AG04449 (cell line): Measurements from ENCODE around the gene GABBR2.

ENCODE experiments used
- CTCF ChIA-PET: fragments of 350-600 bp; formaldehyde crosslinking; extraction: SDS; loops from one replicate; lab custom pipeline; 2021; ENCODE audit warnings: antibody characterized with exemption; lab: Yijun Ruan, JAX
- POLR2A ChIA-PET: fragments of 400-600, 350-600 bp; formaldehyde crosslinking; extraction: SDS; loops from one replicate; lab custom pipeline; 2020; ENCODE audit warnings: antibody characterized with exemption, inconsistent platforms; lab: Yijun Ruan, JAX
- DNase-seq: peaks from one replicate; pipeline ENCODE4 v3.0.0-alpha.2; 2010; ENCODE audit warnings: low read depth, low spot score
- H3K4me3 ChIP-seq: 2 replicates; pipeline ENCODE4 v1.5.1; 2011; ENCODE audit warnings: low read depth, mild to moderate bottlenecking, control low read depth, low read length
- CTCF ChIP-seq: IDR thresholded peaks from one replicate; pipeline ENCODE4 v1.5.1; 2011; ENCODE audit warnings: mild to moderate bottlenecking, moderate library complexity, low read length, control low read depth, inconsistent platforms; ENCODE audit not compliant: insufficient read depth; ENCODE audit errors: missing control alignments

Gene GABBR2

GRCh38 chr9:98625728-98626127, 83.0 kb downstream of the GABBR2 start:
- no peak for DNase-seq
- no peak for TF ChIP-seq CTCF
- ChIA-PET CTCF (no interaction called here), POLR2A (no interaction called here)
- H3K4me3 ChIP-seq = no peak overlapping the region

GRCh38 chr9:98619788-98620187, 88.9 kb downstream of the GABBR2 start:
- CTCF ChIA-PET = no interaction called here
- H3K4me3 ChIP-seq = no peak overlapping the region
- POLR2A ChIA-PET = no interaction called here
- no peak for TF ChIP-seq CTCF
- DNase-seq = no peak

- H3K4me3 ChIP-seq = no peak overlapping the region
- no peak for DNase-seq
- ChIA-PET CTCF (interaction anchor here (1.5 kb wide), 1 partner anchor 12 kb away, joined by 5 read pairs; no protein-coding TSS in a partner anchor), POLR2A (no interaction called here)
- TF ChIP-seq CTCF = no peak
Measured at GRCh38 chr9:98615633-98616032, 93.1 kb downstream of the GABBR2 start.

- ChIA-PET CTCF (interaction anchor here (1.5 kb wide), 1 partner anchor 13 kb away, joined by 5 read pairs; no protein-coding TSS in a partner anchor), POLR2A (no interaction called here)
- DNase-seq = no peak
- H3K4me3 ChIP-seq = no peak overlapping the region
- TF ChIP-seq CTCF = no peak
Measured at GRCh38 chr9:98614941-98615340, 93.8 kb downstream of the GABBR2 start.

- no peak for TF ChIP-seq CTCF
- DNase-seq = no peak
- ChIA-PET CTCF (no interaction called here), POLR2A (no interaction called here)
- no peak overlapping the region for H3K4me3 ChIP-seq
Measured at GRCh38 chr9:98612061-98612752, 96.5 kb downstream of the GABBR2 start.

- ChIA-PET POLR2A (no interaction called here), CTCF (no interaction called here)
- no peak for DNase-seq
- H3K4me3 ChIP-seq = no peak overlapping the region
- no peak for TF ChIP-seq CTCF
Measured at GRCh38 chr9:98611319-98611718, 97.4 kb downstream of the GABBR2 start.
